ENCODE data around the gene PARVA.

GRCh38 chr11:12512826-12513395 lies 135.5 kb downstream of the PARVA start:
- no peak for TF ChIP-seq REST (IDR thresholded peaks at IDR 0.05; ENCODE audit: insufficient read depth in 1 of 2, low read depth in 2 of 2, low read length in 2 of 2)
- no peak for TF ChIP-seq POLR2AphosphoS5 (IDR thresholded peaks at IDR 0.05; ENCODE audit: low read depth, low read length)
- no peak for TF ChIP-seq SIN3A (IDR thresholded peaks at IDR 0.05; ENCODE audit: borderline replicate concordance, insufficient read depth, low read length)
